ENCODE measurements around the gene HBP1. TPM values are rescaled to one million over a fixed set of nuclear protein-coding genes. Genes with fewer than 3 reads are reported as not detected.

Gene HBP1
- total and polyA plus RNA-seq, 2 of the 8 experiments (the other 6 are each of a cell fraction or from before 2014, with no cell fraction given): 28.9 to 29.2 TPM

GRCh38 chr7:107220356-107220755, 51.6 kb downstream of the HBP1 start:
- Histone ChIP-seq H2BK5ac (ENCODE audit: low read depth, low read length) (no peak overlapping the region), H3K36me3 (ENCODE audit: control insufficient read depth in 2 of 4, insufficient read depth in 4 of 4, low read length in 3 of 4) (no peaks in the 10 kb centered on the region; a peak in 1 of 8 replicates), H3K9me3 (ENCODE audit: insufficient read depth in 2 of 2, low read depth in 1 of 2, low read length in 1 of 2) (no peaks in the 10 kb centered on the region), H3K4me3 (ENCODE audit: extremely low read depth in 1 of 4, insufficient read depth in 2 of 4, low read depth in 3 of 4, low read length in 4 of 4) (no peak overlapping the region), H3K4ac (replicated peaks; ENCODE audit: insufficient read length, low read depth, low read length) (no peak overlapping the region), H3K14ac (ENCODE audit: insufficient read length) (no peak overlapping the region), H2BK20ac (ENCODE audit: low read length) (no peak overlapping the region), H3K79me2 (ENCODE audit: control insufficient read depth in 1 of 2, insufficient read depth in 2 of 2, low read length in 2 of 2) (no peaks in the 10 kb centered on the region), H3K4me2 (ENCODE audit: insufficient read depth in 1 of 2, low read depth in 2 of 2, low read length in 2 of 2) (no peak overlapping the region), H4K5ac (ENCODE audit: insufficient read length, low read depth, low read length) (no peak overlapping the region), H2BK15ac (ENCODE audit: low read length) (no peak overlapping the region), H4K91ac (replicated peaks; ENCODE audit: insufficient read length, low read length) (no peak overlapping the region), H2AFZ (ENCODE audit: low read length) (no peak overlapping the region), H3K23me2 (ENCODE audit: low read depth, low read length) (no peaks in the 10 kb centered on the region; the same call in 1 of the 2 replicates), H2BK12ac (ENCODE audit: low read depth, low read length) (no peak overlapping the region), H3K4me1 (replicated peaks in 1 of 4; ENCODE audit: control insufficient read depth in 3 of 4, insufficient read depth in 4 of 4, low read length in 3 of 4) (no peaks in the 10 kb centered on the region), H3K79me1 (ENCODE audit: low read depth, low read length) (no peaks in the 10 kb centered on the region), H3K23ac (ENCODE audit: insufficient read length) (no peak overlapping the region), H3K27ac (ENCODE audit: low read depth, low read length) (no peak overlapping the region), H3K9ac (replicated peaks in 1 of 4; ENCODE audit: extremely low read depth in 1 of 4, low read depth in 3 of 4, low read length in 3 of 4) (no peak overlapping the region), H2BK120ac (replicated peaks; ENCODE audit: low read depth, low read length) (no peak overlapping the region), H3K56ac (replicated peaks; ENCODE audit: insufficient read length, low read depth, low read length) (no peak overlapping the region), H4K20me1 (replicated peaks in 1 of 2; ENCODE audit: control insufficient read depth in 1 of 2, insufficient read depth in 2 of 2, low read length in 2 of 2) (no peaks in the 10 kb centered on the region), H3K18ac (ENCODE audit: extremely low read depth, low read length) (no peak overlapping the region), H4K8ac (ENCODE audit: extremely low read depth, insufficient read depth, low read length) (no peak overlapping the region), H3K27me3 (replicated peaks in 1 of 4; ENCODE audit: control insufficient read depth in 3 of 4, extremely low read depth in 1 of 4, insufficient read depth in 3 of 4, low read length in 3 of 4) (no peaks in the 10 kb centered on the region), H2AK5ac (ENCODE audit: low read depth, low read length) (no peak overlapping the region)
- no peak for TF ChIP-seq BRCA1 (IDR thresholded peaks at IDR 0.05; ENCODE audit: low read depth, low read length)
- TF ChIP-seq SIN3A (conservative IDR thresholded peaks at IDR 0.05 in 1 of 2, IDR thresholded peaks at IDR 0.05 in 1 of 2; ENCODE audit: low read depth in 1 of 2, low read length in 2 of 2): no peak
- no peak for TF ChIP-seq SP4 (IDR thresholded peaks at IDR 0.05; ENCODE audit: low read length)
- ChIA-PET POLR2A (ENCODE audit: partially characterized antibody) (no interaction called here), CTCF (ENCODE audit: partially characterized antibody) (interaction anchor here (0.6 to 1.7 kb wide), 5 partner anchors 12 to 442 kb away, joined by 3 to 4 read pairs (median 4); no protein-coding TSS in a partner anchor)
- WGBS, 2 experiments (ENCODE audit: extremely low coverage in 1 of 2, insufficient coverage in 1 of 2, insufficient read length in 1 of 2, insufficient replicate concordance in 2 of 2, low coverage in 1 of 2, low lambda C conversion rate in 2 of 2, missing lambda C conversion rate in 1 of 2): 90% methylated on average over 5 of the region's 5 CpGs; no CpG with 5 or more reads in 1 of the 2 experiments
- FAIRE-seq (no peak), DNase-seq (ENCODE audit: low read depth in 1 of 2, low spot score in 2 of 2) (no peak)

All from H1 (cell line).